ENCODE data around the gene ZNF507.
"Not testable (repeated sequence)": the region's sequence is repeated elsewhere in the genome, so short reads cannot be mapped to it uniquely, and the experiment has no call there.

Gene ZNF507

GRCh38 chr19:32372726-32373517 lies 27.5 kb downstream of the ZNF507 start:
- no peak for DNase-seq

GRCh38 chr19:32373585-32374295 lies 28.3 kb downstream of the ZNF507 start:
- peak; percentile 88 for DNase-seq

DNA sequence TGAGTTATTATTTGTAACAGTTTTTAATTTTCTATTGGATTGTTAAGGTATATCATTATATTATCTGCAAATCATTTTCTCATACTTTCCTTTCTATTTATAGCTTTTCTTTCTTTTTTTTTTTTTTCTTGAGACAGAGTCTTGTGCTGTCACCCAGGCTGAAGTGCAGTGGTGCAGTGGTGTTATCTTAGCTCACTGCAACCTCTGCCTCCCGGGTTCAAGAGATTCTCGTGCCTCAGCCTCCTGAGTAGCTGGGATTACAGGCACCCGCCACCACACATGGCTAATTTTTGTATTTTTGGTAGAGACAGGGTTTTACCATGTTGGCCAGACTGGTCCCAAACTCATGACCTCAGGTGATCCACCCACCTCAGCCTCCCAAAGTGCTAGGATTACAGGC lies 29.0 kb downstream of the ZNF507 start:
- DNase-seq, result not testable (repeated sequence)

DNA sequence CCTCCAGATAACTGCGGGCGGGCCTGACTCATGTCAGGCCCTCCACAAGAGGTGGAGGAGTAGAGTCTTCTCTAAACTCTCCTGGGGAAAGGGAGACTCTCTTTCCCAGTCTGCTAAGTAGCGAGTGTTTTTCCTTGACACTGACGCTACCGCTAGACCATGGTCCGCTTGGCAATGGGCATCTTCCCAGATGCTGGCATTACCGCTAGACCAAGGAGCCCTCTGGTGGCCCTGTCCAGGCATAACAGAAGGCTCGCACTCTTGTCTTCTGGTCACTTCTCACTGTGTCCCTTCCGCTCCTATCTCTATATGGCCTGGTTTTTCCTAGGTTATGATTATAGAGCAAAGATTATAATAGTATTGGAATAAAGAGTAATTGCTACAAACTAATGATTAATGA lies 31.7 kb downstream of the ZNF507 start:
- not testable (repeated sequence) for DNase-seq

DNA sequence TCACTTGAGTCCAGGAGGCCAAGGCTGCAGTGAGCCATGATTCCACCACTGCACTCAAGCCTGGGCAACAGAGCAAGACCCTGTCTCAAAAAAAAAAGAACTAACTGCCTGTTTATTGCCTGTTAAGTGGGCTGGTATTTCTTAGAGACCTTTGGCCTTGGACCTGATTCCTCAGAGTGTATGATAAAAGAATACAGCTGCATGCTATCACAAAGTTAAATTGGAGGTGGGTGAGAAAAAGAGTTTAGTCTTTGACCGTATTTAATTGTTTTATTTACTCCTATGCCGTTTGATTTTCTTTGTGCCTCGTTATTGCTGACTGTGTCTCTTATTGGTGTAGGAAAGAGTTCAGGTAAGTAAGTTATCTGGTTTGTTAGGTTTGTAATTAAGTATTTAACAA lies 34.9 kb downstream of the ZNF507 start:
- no peak for DNase-seq

DNA sequence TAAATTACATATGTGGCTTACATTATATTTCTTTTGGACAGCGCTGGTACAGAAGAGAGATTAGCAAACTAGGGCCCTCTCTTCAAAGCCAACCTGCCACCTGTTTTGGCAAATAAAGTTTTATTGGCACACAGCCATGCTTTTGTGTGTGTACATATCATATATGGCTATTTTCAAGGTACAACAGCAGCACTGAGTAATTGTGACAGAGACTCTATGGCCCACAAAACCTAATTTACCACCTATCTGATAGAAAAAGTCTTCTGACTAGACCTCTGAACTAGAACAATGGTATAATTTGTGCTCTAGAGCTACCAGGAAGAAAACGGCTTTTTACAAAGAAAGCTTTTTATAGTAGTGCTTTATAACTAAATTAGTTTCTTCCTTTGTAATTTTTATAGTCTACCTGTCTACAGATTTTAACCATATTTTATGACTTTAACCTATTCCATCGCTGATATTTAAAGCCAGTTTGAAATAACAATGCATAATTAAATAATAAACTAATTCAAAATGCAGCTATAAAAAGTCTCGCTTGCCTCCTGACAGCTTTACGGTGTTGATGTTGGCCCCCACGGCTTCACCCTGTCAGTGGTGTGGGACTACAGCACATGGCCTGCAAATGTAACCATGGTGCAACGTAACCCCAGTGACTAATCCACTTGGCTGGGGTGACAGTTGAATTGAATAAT lies 42.4 kb downstream of the ZNF507 start:
- no peak for DNase-seq

DNA sequence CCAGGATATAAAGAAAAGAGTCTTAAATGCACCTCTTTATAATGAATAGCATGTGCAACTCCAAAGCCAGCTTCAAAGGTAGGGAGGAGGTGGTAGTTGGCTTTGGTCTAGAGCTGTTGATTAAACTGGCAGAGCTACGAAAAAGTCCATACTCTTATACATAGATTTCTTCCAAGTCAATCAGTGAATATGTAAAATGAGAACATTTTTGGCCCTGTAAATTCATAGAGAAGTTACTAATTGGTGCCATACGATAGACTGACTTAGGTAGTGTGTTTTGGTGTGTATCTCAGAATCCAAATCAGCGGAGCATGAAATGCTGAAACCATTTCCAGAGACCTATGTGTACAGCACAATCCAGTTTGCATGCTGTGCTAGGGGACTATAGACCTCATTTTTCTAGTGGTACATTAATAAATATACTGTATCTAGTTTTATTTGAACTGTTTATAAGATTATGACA lies 43.0 kb downstream of the ZNF507 start:
- no peak for DNase-seq

GRCh38 chr19:32392901-32393300 lies 47.5 kb downstream of the ZNF507 start:
- no peak for DNase-seq

GRCh38 chr19:32396046-32396652 lies 50.7 kb downstream of the ZNF507 start:
- DNase-seq, result no peak

GRCh38 chr19:32397671-32398101 lies 52.3 kb downstream of the ZNF507 start:
- no peak for DNase-seq

- no peak for DNase-seq
These were observed 56.6 kb downstream of the ZNF507 start for GRCh38 chr19:32401992-32402391.

GRCh38 chr19:32403291-32403995 lies 58.0 kb downstream of the ZNF507 start:
- no peak for DNase-seq

DNA sequence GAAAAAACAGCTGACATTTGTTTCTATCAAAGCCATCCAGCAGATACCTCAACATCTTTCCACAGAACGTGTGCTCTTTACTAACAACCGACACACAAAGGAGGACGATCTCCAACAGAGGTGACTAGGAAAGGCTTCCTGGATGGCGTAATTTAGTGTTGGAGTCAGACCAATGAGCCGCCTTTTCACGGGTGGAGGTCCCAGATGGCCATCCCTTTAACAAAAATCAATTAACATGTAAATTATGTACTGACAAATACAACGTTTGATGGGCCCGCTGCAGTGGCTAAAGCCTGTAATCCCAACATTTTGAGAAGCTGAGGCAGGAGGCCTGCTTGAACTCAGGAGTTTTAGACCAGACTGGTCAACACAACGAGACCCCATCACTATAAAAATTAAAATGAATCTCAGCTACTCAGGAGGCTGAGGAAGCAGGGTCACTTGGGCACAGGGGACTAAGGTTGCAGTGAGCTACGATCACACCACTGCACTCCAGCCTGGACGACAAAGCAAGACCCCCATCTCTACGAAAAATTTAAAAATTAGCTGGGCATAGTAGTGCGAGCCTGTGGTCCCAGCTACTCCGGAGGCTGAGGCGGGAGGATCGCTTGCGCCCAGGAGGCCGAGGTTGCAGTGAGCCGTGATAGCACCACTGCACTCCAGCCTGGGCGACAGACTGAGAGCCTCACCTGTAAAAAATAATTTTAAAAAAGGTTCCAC lies 59.0 kb downstream of the ZNF507 start:
- no peak for DNase-seq

DNA sequence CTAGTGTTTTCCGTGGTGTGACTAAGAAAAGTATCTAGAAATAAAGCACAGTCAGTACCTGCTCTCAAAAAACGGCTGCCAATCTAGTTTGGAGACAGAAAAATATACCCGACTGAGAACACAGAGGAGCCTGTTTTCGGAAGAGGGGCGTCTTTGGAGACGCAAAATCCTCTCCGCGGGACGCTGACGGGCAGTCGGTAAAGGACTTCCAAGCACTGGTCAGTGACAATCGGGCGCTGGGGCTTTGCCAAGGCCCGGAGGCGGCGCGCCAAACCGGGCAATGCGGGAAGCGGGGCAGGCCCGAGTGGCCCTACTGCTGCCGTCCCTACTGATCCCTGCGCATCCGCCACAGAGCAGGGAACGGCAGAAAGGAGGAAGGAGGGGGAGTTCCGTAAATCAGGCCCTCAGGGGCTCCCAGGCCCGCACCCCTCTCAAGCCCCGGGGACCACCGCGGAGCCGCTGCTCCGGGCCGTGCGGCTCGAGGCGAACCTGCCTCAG lies 59.6 kb downstream of the ZNF507 start:
- peak; percentile 60 for DNase-seq

DNA sequence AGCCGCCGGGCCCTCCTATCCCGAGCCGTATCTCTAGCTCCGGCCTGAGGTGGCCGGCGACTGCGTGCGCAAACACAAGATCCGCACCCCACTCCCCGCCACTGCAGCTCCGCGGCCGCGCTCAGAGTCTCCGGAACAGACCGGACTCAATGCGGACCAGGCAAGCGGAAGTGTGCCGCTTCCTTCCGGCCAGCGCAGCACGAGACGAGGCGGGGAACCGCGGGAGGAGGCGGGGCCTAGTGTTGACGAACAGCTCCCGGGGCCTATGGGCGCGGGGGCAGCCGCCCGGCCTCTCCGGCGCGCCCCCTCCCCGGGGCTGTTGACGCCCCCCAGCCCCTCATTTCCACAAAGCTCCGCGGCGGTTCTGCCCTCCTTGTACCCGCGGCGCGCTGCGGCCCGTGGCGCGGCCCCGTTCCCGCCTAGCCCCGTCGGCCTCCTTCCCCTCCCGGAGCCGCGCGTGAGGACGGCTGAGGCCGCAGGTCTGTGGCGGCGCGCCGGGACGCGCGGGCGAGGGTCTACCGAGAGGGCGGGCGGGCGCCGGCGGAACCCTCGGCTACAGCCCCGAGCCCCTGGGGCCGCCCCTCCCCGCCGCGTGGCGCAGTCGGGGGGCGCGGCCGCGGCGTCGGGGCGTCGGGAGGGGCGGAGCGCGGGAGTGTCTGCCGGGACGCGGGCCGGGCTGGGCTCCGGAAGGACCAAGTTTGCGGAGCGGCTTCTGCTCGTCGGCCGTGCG lies 60.2 kb downstream of the ZNF507 start, which contains the start of gene DPY19L3:
Gene DPY19L3 (plus strand): TSS at position 340 of the 730 bp plus-strand sequence. CDS start 2,484 bp downstream, outside the sequence.
- DNase-seq, result peak; percentile 94

GRCh38 chr19:32406161-32407003 lies 61.0 kb downstream of the ZNF507 start:
- DNase-seq, result peak; percentile 88

DNA sequence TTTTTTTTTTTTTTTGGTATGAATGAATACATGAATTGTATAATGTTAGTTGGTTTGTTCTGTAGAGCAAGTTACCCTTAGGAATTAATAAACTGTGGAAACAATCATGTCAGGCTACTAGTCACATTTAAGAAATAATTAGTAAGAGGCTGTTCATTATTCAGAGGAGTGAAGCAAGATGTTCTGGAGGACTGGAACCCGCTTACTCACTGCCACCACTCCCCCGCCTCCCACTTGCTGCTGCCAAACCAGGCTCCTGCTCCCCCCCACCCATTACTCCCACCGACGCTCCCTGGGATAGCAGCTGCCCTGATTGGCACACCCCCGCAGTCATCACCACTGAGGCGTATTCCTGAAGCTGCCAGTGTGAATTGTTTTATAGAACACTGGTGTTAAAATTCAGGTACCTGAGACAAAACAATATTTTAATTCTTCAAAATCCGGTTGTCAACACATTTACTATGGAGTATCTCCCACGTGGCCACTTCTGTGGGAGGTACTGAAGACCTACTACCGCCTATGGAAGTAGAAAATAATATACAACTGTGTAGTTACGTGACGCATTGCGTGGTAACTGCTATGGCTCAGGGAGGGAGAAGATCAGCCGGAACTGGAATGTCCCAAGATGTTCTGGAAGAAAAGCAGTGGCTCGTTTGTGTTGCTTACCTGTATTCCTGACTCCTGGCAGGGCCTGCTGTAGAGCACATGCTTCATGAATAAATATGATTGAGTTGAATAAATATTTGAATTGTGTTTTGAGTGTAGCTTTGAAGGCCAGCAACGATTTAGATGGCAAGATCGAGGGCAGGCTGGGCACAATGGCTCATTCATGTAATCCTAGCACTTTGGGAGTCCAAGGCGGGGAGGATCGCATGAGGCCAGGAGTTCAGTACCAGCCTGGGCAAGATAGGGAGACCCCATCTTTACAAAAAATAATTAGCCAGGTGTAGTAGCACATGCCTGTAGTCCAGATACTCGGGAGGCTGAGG lies 61.9 kb downstream of the ZNF507 start:
- DNase-seq, result peak; percentile 78

- no peak for DNase-seq
These were observed 69.8 kb downstream of the ZNF507 start for GRCh38 chr19:32415246-32415645.

Measured in NCI-H526 treated with DMSO at 0.1 percent for 48 hours (cell line).